NCI-H82 (cell line): ENCODE results near the gene TSHZ3.

Experiments
- DNase-seq: peaks from one replicate; lab custom pipeline; 2025; lab: John Stamatoyannopoulos, UW

TSHZ3 gene

GRCh38 chr19:31261019-31261602 is 88.1 kb downstream of the TSHZ3 start:
- no peak for DNase-seq

GRCh38 chr19:31260171-31260933 is 88.9 kb downstream of the TSHZ3 start:
- DNase-seq: no peak

GRCh38 chr19:31258211-31259052 is 90.8 kb downstream of the TSHZ3 start:
- DNase-seq: no peak

GRCh38 chr19:31257426-31258130 is 91.7 kb downstream of the TSHZ3 start:
- no peak for DNase-seq

GRCh38 chr19:31257025-31257424 is 92.2 kb downstream of the TSHZ3 start:
- DNase-seq: no peak

GRCh38 chr19:31256593-31256960 is 92.7 kb downstream of the TSHZ3 start:
- no peak for DNase-seq

GRCh38 chr19:31255831-31256592 is 93.2 kb downstream of the TSHZ3 start:
- DNase-seq: peak; percentile 31

GRCh38 chr19:31255174-31255799 is 93.9 kb downstream of the TSHZ3 start:
- no peak for DNase-seq

- no peak for DNase-seq
Measured at GRCh38 chr19:31254611-31255010, 94.6 kb downstream of the TSHZ3 start.

- DNase-seq: no peak
Measured at GRCh38 chr19:31254180-31254551, 95.1 kb downstream of the TSHZ3 start.

GRCh38 chr19:31253526-31254179 is 95.6 kb downstream of the TSHZ3 start:
- DNase-seq: no peak

- DNase-seq: no peak
Measured at GRCh38 chr19:31252441-31252840, 96.8 kb downstream of the TSHZ3 start.

- DNase-seq: no peak
Measured at GRCh38 chr19:31249217-31249616, 100.0 kb downstream of the TSHZ3 start.

GRCh38 chr19:31235806-31236205 is 113.4 kb downstream of the TSHZ3 start:
- no peak for DNase-seq

GRCh38 chr19:31233295-31233800 is 115.9 kb downstream of the TSHZ3 start:
- no peak for DNase-seq

GRCh38 chr19:31232871-31233270 is 116.4 kb downstream of the TSHZ3 start:
- no peak for DNase-seq

GRCh38 chr19:31232180-31232579 is 117.1 kb downstream of the TSHZ3 start:
- DNase-seq: peak; percentile 19

- no peak for DNase-seq
Measured at GRCh38 chr19:31231237-31231636, 118.0 kb downstream of the TSHZ3 start.

- no peak for DNase-seq
Measured at GRCh38 chr19:31226151-31226935, 122.9 kb downstream of the TSHZ3 start.
